GM12873 (cell line): ENCODE measurements around the gene ZNF839.
A peak's percentile ranks its signal among the peaks of the same experiment; 100 is the strongest.

Experiments
- TF ChIP-seq, protein P1 (sequence below): IDR thresholded peaks from 2 replicates; pipeline ENCODE4 v1.5.1; 2012; ENCODE audit warnings: low read depth, mild to moderate bottlenecking, moderate library complexity, low read length, control low read depth; ENCODE audit not compliant: insufficient read depth; ENCODE audit errors: missing control alignments

The ZNF839 gene

DNA sequence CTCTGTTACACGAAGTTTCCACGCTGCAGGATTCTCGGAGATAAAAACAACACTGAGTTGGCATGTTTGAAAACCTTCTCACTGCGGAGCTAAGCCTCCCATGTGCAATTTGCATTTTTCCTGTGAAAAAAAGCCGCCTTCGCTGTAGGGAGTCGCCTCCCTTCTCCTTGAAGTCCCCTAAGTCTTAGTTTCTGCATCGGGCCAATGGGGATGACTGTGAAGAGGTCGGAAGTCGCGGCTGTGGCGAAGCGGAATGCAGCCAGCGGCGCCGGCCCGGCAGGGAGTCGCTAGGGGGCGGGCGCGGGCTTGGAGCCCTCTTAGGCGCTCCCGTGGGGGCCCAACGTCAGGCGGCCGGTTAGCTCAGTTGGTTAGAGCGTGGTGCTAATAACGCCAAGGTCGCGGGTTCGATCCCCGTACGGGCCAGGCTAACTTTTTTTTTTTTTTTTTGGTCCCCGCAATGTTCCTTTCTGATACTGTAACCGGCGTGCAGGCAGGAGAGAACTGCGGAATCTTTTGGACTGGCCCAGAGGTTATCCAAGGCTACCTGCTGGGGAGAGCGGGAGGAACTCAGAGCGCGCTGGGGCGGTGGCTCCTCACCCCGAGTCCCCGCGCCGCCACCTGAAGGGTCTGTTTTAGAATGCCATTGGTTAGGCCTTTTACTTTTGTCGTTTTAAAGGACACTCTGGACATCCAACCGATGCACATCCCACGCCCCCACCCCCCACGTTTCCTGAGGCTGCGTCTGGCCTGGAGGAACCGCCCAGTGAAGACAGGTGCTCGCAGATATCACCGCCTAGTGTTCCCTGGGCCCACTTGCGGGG is 2.6 kb upstream of the ZNF839 start:
- TF ChIP-seq, protein P1, sequence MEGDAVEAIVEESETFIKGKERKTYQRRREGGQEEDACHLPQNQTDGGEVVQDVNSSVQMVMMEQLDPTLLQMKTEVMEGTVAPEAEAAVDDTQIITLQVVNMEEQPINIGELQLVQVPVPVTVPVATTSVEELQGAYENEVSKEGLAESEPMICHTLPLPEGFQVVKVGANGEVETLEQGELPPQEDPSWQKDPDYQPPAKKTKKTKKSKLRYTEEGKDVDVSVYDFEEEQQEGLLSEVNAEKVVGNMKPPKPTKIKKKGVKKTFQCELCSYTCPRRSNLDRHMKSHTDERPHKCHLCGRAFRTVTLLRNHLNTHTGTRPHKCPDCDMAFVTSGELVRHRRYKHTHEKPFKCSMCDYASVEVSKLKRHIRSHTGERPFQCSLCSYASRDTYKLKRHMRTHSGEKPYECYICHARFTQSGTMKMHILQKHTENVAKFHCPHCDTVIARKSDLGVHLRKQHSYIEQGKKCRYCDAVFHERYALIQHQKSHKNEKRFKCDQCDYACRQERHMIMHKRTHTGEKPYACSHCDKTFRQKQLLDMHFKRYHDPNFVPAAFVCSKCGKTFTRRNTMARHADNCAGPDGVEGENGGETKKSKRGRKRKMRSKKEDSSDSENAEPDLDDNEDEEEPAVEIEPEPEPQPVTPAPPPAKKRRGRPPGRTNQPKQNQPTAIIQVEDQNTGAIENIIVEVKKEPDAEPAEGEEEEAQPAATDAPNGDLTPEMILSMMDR, result peak; percentile 74

DNA sequence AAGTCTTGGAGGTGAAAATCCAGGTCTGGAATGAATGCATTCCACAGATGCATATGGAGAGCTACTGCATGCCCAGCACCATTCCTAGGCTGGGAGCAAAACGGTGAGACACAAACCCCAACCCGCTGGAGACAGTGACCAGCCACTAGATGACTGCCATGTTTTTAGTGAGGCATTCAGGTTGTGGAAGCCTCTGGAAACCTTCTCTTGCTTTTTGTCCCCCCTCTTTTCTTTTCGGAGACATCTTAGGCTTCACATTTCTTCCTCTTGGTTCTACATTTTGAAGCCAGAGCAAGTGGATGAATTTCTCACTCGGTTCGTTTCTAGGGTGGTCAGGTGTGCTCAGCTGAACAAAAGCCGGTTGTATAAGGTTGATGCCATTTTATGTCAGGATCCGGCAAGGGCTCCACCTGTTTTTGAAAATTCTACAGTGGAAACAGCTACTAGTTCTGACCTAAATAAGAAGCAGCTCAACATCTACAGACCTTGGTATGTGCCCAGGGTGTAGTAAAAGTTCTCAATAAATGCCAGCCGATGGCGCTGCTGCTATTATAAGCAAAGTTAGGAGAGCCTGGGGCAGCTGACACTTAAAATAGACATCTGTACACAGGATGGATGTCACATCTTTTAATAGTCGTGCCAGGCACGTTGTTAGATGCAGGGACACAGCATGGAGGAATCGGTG is 1.8 kb upstream of the ZNF839 start:
- TF ChIP-seq, protein P1, result no peak

DNA sequence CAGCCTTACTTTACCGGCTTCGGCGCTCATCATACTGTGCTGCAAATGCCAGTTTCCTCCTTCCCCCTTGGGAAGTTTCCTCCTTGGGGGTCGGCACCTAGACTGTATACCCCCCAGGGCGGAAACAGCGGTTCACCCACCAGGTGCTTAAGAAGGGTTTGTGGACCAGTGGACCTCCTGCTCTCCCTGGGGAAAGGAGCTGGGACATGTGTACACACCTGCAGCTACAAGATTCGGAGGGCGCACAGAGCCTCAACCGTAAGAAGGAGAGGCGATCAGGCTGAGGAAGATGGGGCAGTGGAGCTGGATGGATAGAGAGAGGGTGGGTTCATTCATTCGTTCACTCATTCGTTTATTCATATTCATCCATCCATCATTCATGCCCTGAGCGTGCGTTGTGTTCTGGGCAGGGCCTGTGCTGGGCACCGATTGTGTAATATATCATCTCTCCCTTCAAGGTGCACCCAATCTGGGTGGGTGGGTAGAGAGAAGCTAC is 717 bp upstream of the ZNF839 start:
- TF ChIP-seq, protein P1, result no peak

DNA sequence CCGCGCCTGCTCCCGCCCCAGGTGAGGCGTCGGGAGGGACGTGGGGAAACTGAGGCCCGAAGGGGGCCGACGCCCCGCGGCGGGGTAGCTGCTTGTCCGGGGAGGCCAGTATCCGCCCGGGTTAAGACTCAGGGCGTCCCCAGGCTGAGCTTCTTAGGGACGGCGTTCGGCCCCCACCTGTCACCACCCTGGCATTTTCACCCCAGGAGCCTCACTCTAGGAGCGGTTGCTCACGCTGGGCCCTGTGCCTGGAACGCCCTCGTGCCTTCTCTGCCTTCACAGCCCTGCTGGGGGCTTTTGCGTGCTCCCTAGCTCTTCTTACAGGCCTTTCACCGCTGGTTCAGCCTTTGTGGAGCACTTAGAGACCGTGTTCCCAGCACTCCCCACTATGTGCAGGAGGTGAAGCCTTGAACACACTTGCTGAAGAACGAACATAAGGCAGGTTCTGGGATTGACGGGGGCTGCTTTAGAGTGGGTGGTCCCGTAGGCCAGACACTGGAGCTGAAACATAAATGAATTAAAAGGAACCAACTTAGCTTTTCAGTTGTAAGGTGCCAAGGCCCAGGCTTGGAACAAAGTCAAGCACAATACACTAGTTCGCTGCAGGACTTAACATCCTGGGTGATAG is 601 bp downstream of the ZNF839 start:
- TF ChIP-seq, protein P1, result no peak

DNA sequence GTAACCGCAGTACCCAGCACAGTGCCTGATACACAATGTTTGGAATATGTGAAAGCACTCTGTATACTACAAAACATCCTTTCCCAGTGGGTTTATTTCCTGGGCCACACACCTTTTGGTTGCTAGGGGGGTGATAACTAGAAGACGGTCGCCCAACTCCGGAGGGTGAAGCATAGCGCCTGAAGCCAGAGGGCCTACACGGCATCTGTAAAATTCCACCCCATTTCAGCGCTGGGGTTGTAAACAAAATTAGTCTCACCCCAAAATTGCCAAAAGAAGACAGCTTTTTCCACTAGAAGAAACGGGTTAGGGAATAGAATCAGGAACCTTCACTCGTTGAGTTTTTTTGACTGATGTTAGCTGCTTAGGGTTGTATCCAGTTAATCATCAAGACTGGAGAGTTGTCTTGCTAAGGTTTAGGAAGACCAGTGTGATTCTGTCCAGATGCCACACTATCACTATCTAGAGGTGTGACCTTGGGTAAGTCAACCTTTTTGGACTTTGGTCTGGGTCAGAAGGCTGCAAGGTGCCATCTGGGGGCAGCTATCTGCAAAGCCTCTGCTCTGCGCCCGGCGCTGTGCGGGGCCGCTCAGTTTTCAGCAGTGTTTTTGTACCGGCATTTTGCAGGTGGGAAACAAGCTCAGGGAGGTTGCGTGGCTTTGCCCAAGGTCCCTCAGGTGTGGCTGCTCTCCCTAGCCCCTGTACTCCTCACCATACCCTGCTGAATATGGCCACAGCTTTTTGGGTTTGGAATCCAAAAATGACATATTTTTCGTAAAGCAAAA is 1.3 kb downstream of the ZNF839 start:
- TF ChIP-seq, protein P1, result no peak

DNA sequence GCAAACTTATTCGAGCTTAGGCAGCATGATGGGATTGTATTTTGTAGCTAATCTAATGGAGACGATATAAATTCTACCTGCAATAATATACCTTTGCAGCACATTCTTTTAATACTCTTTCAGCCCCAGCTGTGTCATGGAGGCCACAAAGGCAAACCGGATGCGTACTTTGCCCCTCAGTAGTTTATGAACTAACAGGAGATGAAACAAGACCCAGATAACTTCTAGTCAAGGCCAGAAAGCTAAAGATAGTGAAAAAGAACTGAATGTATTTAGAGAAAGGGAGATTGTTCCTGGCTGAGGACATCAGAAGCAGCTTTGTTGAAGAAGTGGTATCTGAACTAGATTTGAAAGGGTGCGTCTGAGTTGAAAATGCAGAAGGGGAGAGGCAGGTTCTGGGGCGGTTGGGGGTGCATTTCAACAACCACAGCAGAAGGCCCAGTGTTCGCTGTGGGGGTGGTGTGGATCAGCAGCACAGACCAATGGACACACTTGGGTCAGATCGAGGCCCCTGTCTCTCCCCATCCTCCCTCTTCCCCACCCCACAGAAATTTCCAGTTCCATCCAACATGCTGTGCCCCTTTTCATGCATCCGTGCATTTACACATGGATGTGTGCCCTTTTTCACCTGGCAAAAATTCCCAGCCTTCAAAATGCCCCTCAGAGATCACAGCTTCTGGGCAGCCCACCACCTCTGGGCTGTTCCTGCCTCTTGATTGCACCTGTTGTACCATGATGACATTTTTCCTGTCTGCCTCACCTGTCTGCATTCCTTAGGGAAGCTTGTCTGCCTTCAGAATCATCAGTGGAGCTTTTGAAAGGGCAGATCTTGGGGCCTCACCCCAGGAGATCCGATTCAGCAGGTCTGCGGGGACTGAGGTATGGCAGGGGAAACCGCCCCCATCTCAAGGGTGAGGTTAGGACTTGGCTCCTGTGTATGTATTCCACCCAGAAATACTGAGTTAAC is 2.2 kb downstream of the ZNF839 start:
- TF ChIP-seq, protein P1, result no peak
